Spleen (tissue), 11 donors: ENCODE data around the gene KIF21A. TPM values are rescaled to one million over a fixed set of nuclear protein-coding genes. Genes with fewer than 3 reads are reported as not detected.
"Not testable (repeated sequence)": the region's sequence is repeated elsewhere in the genome, so short reads cannot be mapped to it uniquely, and the experiment has no call there.

Experiments
- DNase-seq: peaks from one replicate; pipeline ENCODE4 v3.0.0-alpha.2; 2020
- H3K27ac ChIP-seq, 8 donors: fragments of 200-600 bp; sonication (generic) in 7 of 8; 1 replicate in 4 of 8; 2 replicates in 4 of 8; pipeline versions ENCODE4 v1.5.0 to v1.8.0; 2016 to 2021; ENCODE audit warnings: inconsistent platforms in 4 of 8, mild to moderate bottlenecking in 4 of 8, moderate library complexity in 1 of 8
- H3K27me3 ChIP-seq, 7 donors: fragments of 200-600 bp; sonication (generic) in 6 of 7; replicated peaks in 1 of 7; 1 replicate in 4 of 7; 2 replicates in 3 of 7; pipeline versions ENCODE4 v1.5.0 to v1.8.0; 2016 to 2021; ENCODE audit warnings: inconsistent platforms in 3 of 7, mild to moderate bottlenecking in 1 of 7
- H3K36me3 ChIP-seq, 6 donors: fragments of 200-600 bp; sonication (generic) in 5 of 6; 1 replicate in 4 of 6; 2 replicates in 2 of 6; pipeline versions ENCODE4 v1.5.0 to v1.8.0; 2016 to 2021; ENCODE audit warnings: inconsistent platforms in 2 of 6
- H3K4me1 ChIP-seq, 6 donors: fragments of 200-600 bp; sonication (generic) in 5 of 6; 1 replicate in 3 of 6; 2 replicates in 3 of 6; pipeline versions ENCODE4 v1.5.0 to v1.8.0; 2016 to 2021; ENCODE audit warnings: inconsistent platforms in 3 of 6
- H3K4me3 ChIP-seq, 8 donors: fragments of 200-600 bp; sonication (generic) in 7 of 8; 1 replicate in 4 of 8; 2 replicates in 4 of 8; pipeline versions ENCODE4 v1.5.0 to v1.8.0; 2016 to 2021; ENCODE audit warnings: inconsistent platforms in 4 of 8, mild to moderate bottlenecking in 4 of 8, moderate library complexity in 2 of 8
- H3K9me3 ChIP-seq, 8 donors: fragments of 200-600 bp; sonication (generic) in 7 of 8; 1 replicate in 4 of 8; 2 replicates in 4 of 8; pipeline versions ENCODE4 v1.5.0 to v1.8.0; 2016 to 2021; ENCODE audit warnings: inconsistent platforms in 4 of 8
- CTCF ChIP-seq, 11 experiments: fragments of 200-600 bp in 7 of 11; fragments of 450-650 bp in 4 of 11; sonication (generic) in 4 of 11; IDR thresholded peaks in 8 of 11; conservative IDR thresholded peaks in 3 of 11; 1 replicate in 7 of 11; 2 replicates in 4 of 11; pipeline versions ENCODE4 v1.4.0 to v1.8.0; 2016 to 2021; ENCODE audit warnings: antibody characterized with exemption in 11 of 11, inconsistent platforms in 4 of 11, mild to moderate bottlenecking in 1 of 11
- POLR2A ChIP-seq, 3 donors: fragments of 450-650 bp; IDR thresholded peaks; one replicate each; pipeline ENCODE4 v1.5.1; 2017; ENCODE audit warnings: antibody characterized with exemption in 3 of 3, mild to moderate bottlenecking in 1 of 3
- POLR2AphosphoS5 ChIP-seq, 3 donors: sonication (generic); formaldehyde crosslinking; IDR thresholded peaks; one replicate each; pipeline ENCODE4 v1.5.1; 2017; ENCODE audit warnings: antibody characterized with exemption in 3 of 3
- WGBS, 5 donors: extraction: QIAGEN DNeasy Blood & Tissue Kit in 3 of 5; methylation state at CpG; one replicate each; pipeline versions ENCODE4 v1.1.5 to v1.1.7; 2013 to 2018; 5-methylcytosine and 5-hydroxymethylcytosine counted together
- intact Hi-C: fragments of 100-400 bp; cut with DNase I; formaldehyde crosslinking; loops from one replicate; pipeline ENCODE4 v1.15.0; 2023; ENCODE audit warnings: low total_unique reads
- polyA plus RNA-seq, 3 donors: library from polyadenylated mRNA; stranded (reverse); fragments of 200-250 nt; gene quantifications; one replicate each; pipeline ENCODE4 v1.2.1, GENCODE V29; 2013
- total RNA-seq, 7 donors: library from RNA; depleted of rRNA in 3 of 7; stranded (reverse); fragments of >200 nt in 3 of 7; fragmentation: NEBNext Ultra II Directional in 4 of 7; extraction: Animal tissue kit (Norgen Biotek cat#: 25700) in 4 of 7; gene quantifications; one replicate each; pipeline versions ENCODE4 v1.1.0 to v1.2.1, GENCODE V29; 2016 to 2021
- donor health status: healthy with polysubstance abuse.
- donor health status: DM: no; HTN: no; CAD: no; lungs with moderate emphysema.
- donor health status: DM: no; HTN: no; CAD: no.
- donor health status: Bipolar disorder and iron deficiency.
- donor health status: healthy.
- donor health status: DM: no; HTN: no; CAD: no.
- donor health status: DM: yes; HTN: yes; CAD: no.

KIF21A gene
- total and polyA plus RNA-seq, 10 donors = 1.0 to 47.1 (median 11.8) TPM

GRCh38 chr12:39301422-39301821, 141.5 kb downstream of the KIF21A start:
- intact Hi-C loops = no loop called here
- no peaks in the 10 kb centered on the region for H3K9me3 ChIP-seq
- no peak for TF ChIP-seq POLR2A (IDR thresholded peaks at IDR 0.05)
- TF ChIP-seq CTCF (IDR thresholded peaks at IDR 0.05 in 8 of 11, conservative IDR thresholded peaks at IDR 0.05 in 3 of 11) = no peak
- no peak for TF ChIP-seq POLR2AphosphoS5 (IDR thresholded peaks at IDR 0.05)
- H3K4me3 ChIP-seq = no peak overlapping the region
- H3K4me1 ChIP-seq = no peaks in the 10 kb centered on the region
- H3K27me3 ChIP-seq = no peaks in the 10 kb centered on the region
- H3K36me3 ChIP-seq = peaks cover 0 to 21% (median 0%) of the 10 kb centered on the region in 6 donors
- H3K27ac ChIP-seq = no peak overlapping the region
- DNase-seq = no peak

- WGBS, 5 donors = 68 to 89% (median 77%) methylated on average over 2 of the region's 2 CpGs
- no peak for DNase-seq
- no peak for TF ChIP-seq POLR2AphosphoS5 (IDR thresholded peaks at IDR 0.05)
- no peak for TF ChIP-seq CTCF (IDR thresholded peaks at IDR 0.05 in 8 of 11, conservative IDR thresholded peaks at IDR 0.05 in 3 of 11)
- no peaks in the 10 kb centered on the region for H3K9me3 ChIP-seq
- no peak overlapping the region for H3K27ac ChIP-seq
- no peaks in the 10 kb centered on the region for H3K27me3 ChIP-seq
- H3K4me3 ChIP-seq = no peak overlapping the region
- peaks cover 0 to 20% (median 0%) of the 10 kb centered on the region in 6 donors for H3K36me3 ChIP-seq
- intact Hi-C loops = no loop called here
- no peaks in the 10 kb centered on the region for H3K4me1 ChIP-seq
Measured at GRCh38 chr12:39300799-39301198, 142.1 kb downstream of the KIF21A start.

- WGBS, 5 donors = 71 to 82% (median 76%) methylated on average over 1 of the region's 1 CpG
- Histone ChIP-seq H3K9me3 (no peaks in the 10 kb centered on the region), H3K4me1 (no peaks in the 10 kb centered on the region), H3K4me3 (no peak overlapping the region), H3K27me3 (no peaks in the 10 kb centered on the region), H3K27ac (no peak overlapping the region), H3K36me3 (peaks cover 0 to 1% (median 0%) of the 10 kb centered on the region in 6 donors)
- intact Hi-C loops = no loop called here
- TF ChIP-seq POLR2AphosphoS5 (IDR thresholded peaks at IDR 0.05) (no peak), CTCF (IDR thresholded peaks at IDR 0.05 in 8 of 11, conservative IDR thresholded peaks at IDR 0.05 in 3 of 11) (no peak), POLR2A (IDR thresholded peaks at IDR 0.05) (no peak)
- no peak for DNase-seq
Measured at GRCh38 chr12:39297891-39298290, 145.0 kb downstream of the KIF21A start.

GRCh38 chr12:39296496-39296895, 146.4 kb downstream of the KIF21A start:
- Histone ChIP-seq H3K36me3 (no peaks in the 10 kb centered on the region), H3K4me1 (no peaks in the 10 kb centered on the region), H3K27ac (no peak overlapping the region), H3K27me3 (no peaks in the 10 kb centered on the region), H3K4me3 (no peak overlapping the region), H3K9me3 (no peaks in the 10 kb centered on the region)
- DNase-seq = no peak
- 85 to 95% (median 94%) methylated on average over 1 of the region's 1 CpG for WGBS, 5 donors
- intact Hi-C loops = no loop called here
- TF ChIP-seq POLR2AphosphoS5 (IDR thresholded peaks at IDR 0.05) (no peak), POLR2A (IDR thresholded peaks at IDR 0.05) (no peak), CTCF (IDR thresholded peaks at IDR 0.05 in 8 of 11, conservative IDR thresholded peaks at IDR 0.05 in 3 of 11) (no peak)

- H3K9me3 ChIP-seq, H3K27ac ChIP-seq, DNase-seq, H3K4me1 ChIP-seq, intact Hi-C loops, H3K36me3 ChIP-seq, H3K4me3 ChIP-seq, H3K27me3 ChIP-seq: not testable (repeated sequence)
- WGBS, 5 donors = 94 to 98% (median 94%) methylated on average over 12 of the region's 12 CpGs
Measured at GRCh38 chr12:39295593-39295992, 147.3 kb downstream of the KIF21A start.
